Small intestine (tissue), 16 donors: Measurements from ENCODE around the gene SMIM36. TPM values are rescaled to one million over a fixed set of nuclear protein-coding genes. Genes with fewer than 3 reads are reported as not detected.

Experiments used
- DNase-seq, 2 donors: peaks; one replicate each; pipeline versions ENCODE4 v3.0.0 to v3.0.0-alpha.2; 2013
- FAIRE-seq: peaks from 2 replicates; lab custom pipeline; 2012; peaks lifted over from hg19 to GRCh38; lab: Jason Lieb, UNC
- H3K27ac ChIP-seq, 3 donors: one replicate each; pipeline ENCODE4 v1.5.1; 2013; ENCODE audit warnings: low read length in 2 of 3, mild to moderate bottlenecking in 2 of 3, control low read depth in 1 of 3, inconsistent platforms in 1 of 3, low read depth in 1 of 3, moderate library complexity in 1 of 3
- H3K27me3 ChIP-seq, 3 donors: one replicate each; pipeline ENCODE4 v1.6.1; 2013; ENCODE audit warnings: low read length in 3 of 3, inconsistent platforms in 1 of 3; ENCODE audit not compliant: control insufficient read depth in 3 of 3, insufficient read depth in 3 of 3
- H3K36me3 ChIP-seq, 3 donors: one replicate each; pipeline ENCODE4 v1.6.1; 2013; ENCODE audit warnings: low read length in 3 of 3, inconsistent platforms in 1 of 3, low read depth in 1 of 3, mild to moderate bottlenecking in 1 of 3, moderate library complexity in 1 of 3; ENCODE audit not compliant: control insufficient read depth in 3 of 3, insufficient read depth in 2 of 3
- H3K4me1 ChIP-seq, 3 donors: one replicate each; pipeline ENCODE4 v1.6.1; 2013; ENCODE audit warnings: low read length in 2 of 3, inconsistent platforms in 1 of 3, low read depth in 1 of 3, mild to moderate bottlenecking in 1 of 3, moderate library complexity in 1 of 3; ENCODE audit not compliant: control insufficient read depth in 3 of 3, insufficient read depth in 2 of 3
- H3K4me3 ChIP-seq, 3 donors: one replicate each; pipeline ENCODE4 v1.5.1; 2013; ENCODE audit warnings: low read length in 3 of 3, control low read depth in 1 of 3, inconsistent platforms in 1 of 3, low read depth in 1 of 3, mild to moderate bottlenecking in 1 of 3, moderate library complexity in 1 of 3
- H3K9me3 ChIP-seq, 2 donors: one replicate each; pipeline ENCODE4 v1.6.1; 2013; ENCODE audit warnings: low read depth in 1 of 2, low read length in 1 of 2; ENCODE audit not compliant: control insufficient read depth in 2 of 2, insufficient read depth in 1 of 2
- WGBS, 3 donors: extraction: QIAGEN DNeasy Blood & Tissue Kit; methylation state at CpG; one replicate each; pipeline ENCODE4 v1.1.7; 2013; 5-methylcytosine and 5-hydroxymethylcytosine counted together
- long read RNA-seq, 10 donors: transcript quantifications; one replicate each; lab custom pipeline, GENCODE V29; 2026
- polyA plus RNA-seq, 4 donors: library from polyadenylated mRNA; stranded (reverse) in 3 of 4; unstranded in 1 of 4; fragments of 200-250 nt in 3 of 4; fragments of 120-200 nt in 1 of 4; gene quantifications; one replicate each; pipeline versions ENCODE4 v1.2.1 to v1.2.3, GENCODE V29; 2013
- donor health status: healthy with polysubstance abuse.
- donor health status: control.
- donor health status: control.
- donor health status: Bipolar disorder and iron deficiency.
- donor health status: healthy.

The SMIM36 gene
- not detected for polyA plus RNA-seq
- long read RNA-seq, donor 1 = 0 reads
- long read RNA-seq, donor 2 = 0 reads
- long read RNA-seq, donor 3 = 0 reads
- long read RNA-seq, donor 4 = 0 reads
- long read RNA-seq, donor 5 = 0 reads
- long read RNA-seq, donor 6 = 0 reads
- long read RNA-seq, donor 7 = 0 reads
- long read RNA-seq, donor 8 = 0 reads
- long read RNA-seq, donor 9 = 0 reads
- long read RNA-seq, donor 10 = 0 reads

DNA sequence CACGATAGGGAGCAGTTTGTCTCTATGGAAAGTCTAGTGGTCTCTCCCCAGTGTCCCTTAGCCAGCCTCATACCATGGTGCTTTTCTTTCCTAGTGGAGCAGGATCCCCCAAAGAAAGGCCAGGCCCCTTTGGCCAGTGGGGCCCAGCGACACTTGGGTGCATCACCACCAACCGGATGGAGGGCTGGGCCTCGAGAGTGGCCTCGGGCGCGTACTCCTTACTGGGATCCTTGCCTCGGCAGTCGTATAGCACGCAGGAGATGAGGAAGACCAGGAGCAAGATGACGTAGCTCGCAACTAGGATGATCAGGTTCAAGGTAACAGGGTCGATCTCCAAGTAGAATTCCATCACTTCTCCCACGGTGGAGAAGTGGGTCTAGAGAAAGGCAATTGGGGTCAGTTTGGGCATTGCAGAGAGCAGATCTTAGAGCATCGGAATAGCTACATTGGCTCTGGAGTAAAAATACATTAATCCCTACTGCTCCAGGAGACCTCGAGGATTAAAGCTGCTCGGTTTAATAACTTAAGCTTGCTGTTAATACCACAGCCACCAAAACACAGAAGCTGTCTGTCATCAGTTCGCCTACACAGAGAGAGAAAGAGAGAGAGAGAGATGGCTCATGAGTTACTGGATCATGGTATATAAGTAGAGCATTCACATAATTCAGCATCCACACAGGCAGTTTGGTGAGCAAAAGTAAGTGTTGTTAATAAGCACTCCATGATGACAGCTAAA is at the start of gene SMIM36:
SMIM36 (minus strand) TSS at position 467 of the 736 bp plus-strand sequence.
- DNase-seq = no peak
- H3K36me3 ChIP-seq = no peaks in the 10 kb centered on the region
- no peaks in the 10 kb centered on the region for H3K4me1 ChIP-seq
- no peaks in the 10 kb centered on the region for H3K9me3 ChIP-seq
- WGBS, 3 donors = 90 to 93% (median 93%) methylated on average over 18 of the region's 18 CpGs
- no peak for FAIRE-seq
- H3K27me3 ChIP-seq = no peaks in the 10 kb centered on the region
- no peak within 1 kb of the TSS for H3K4me3 ChIP-seq
- H3K27ac ChIP-seq = no peak within 1 kb of the TSS

DNA sequence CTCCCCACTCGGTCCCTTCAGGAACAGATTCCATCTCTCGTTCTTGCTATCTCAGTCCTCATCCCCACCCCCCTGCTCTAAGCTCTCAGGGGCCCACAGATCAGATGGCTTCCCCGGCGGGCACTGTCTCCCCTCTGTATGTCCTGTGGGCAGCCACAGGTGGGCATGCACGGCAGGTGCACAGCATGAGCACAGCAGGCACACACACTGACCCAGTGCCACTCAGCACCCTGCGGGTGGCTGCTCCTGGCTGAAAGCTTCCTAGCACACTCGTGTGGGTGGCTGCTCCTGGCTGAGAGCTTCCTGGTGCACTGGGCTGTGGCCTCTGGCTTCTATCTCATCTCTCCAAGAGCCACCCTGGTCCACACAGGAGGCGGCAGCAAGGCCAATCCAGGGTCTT is 44.5 kb upstream of the SMIM36 start:
- DNase-seq = no peak
- WGBS, 3 donors = 65 to 88% (median 78%) methylated on average over 8 of the region's 8 CpGs
- Histone ChIP-seq H3K27ac (no peak overlapping the region), H3K27me3 (no peaks in the 10 kb centered on the region), H3K36me3 (no peaks in the 10 kb centered on the region), H3K9me3 (no peaks in the 10 kb centered on the region), H3K4me1 (no peaks in the 10 kb centered on the region), H3K4me3 (no peak overlapping the region)
- FAIRE-seq = no peak

DNA sequence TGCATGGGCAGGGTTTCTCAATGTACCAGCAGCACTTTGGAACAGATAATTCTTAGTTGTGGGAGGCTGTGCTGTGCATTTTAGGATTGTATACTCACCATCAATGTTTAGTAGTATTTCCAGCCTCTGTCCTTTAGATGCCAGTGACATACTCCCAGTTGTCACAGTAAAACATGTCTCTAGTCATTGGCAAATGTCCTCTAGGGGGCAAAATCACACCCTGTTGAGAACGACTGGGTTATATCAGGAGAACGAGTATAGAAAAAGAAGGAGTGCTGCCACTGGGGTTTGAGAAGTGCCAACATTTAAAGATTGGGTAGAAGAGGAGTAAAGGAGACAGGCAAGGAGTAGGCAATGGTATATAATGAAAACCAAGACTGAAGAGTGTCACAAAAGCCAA is 37.9 kb upstream of the SMIM36 start:
- H3K4me1 ChIP-seq = no peaks in the 10 kb centered on the region
- no peak for FAIRE-seq
- H3K27ac ChIP-seq = no peak overlapping the region
- no peak for DNase-seq
- no peaks in the 10 kb centered on the region for H3K9me3 ChIP-seq
- H3K27me3 ChIP-seq = no peaks in the 10 kb centered on the region
- no peak overlapping the region for H3K4me3 ChIP-seq
- 35 to 52% (median 42%) methylated on average over 2 of the region's 2 CpGs for WGBS, 3 donors
- no peaks in the 10 kb centered on the region for H3K36me3 ChIP-seq

GRCh38 chr17:55546991-55547664 is 35.9 kb upstream of the SMIM36 start:
- Histone ChIP-seq H3K4me1 (no peaks in the 10 kb centered on the region), H3K27me3 (no peaks in the 10 kb centered on the region), H3K9me3 (no peaks in the 10 kb centered on the region), H3K4me3 (no peak overlapping the region), H3K27ac (no peak overlapping the region), H3K36me3 (no peaks in the 10 kb centered on the region)
- 79 to 91% (median 83%) methylated on average over 1 of the region's 1 CpG for WGBS, 3 donors
- no peak for DNase-seq
- FAIRE-seq = no peak

DNA sequence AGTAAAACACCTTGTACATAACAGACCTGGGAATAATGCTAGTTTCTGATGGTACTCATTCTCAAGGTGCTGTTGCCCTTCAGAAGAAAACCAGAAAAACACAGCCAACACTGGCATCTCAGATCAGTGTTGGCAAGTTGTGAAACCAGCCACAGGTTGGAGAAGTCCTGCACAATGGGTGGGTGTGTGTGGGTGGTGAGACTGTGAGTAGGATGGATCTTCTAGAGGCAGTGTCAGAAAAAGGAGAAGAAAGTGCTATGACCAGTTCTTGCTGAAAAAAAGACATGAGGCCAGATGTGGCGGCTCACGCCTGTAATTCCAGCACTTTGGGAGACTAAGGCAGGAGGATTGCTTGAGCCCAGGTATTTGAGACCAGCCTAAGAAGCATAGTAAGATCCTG is 35.2 kb upstream of the SMIM36 start:
- no peaks in the 10 kb centered on the region for H3K4me1 ChIP-seq
- H3K27me3 ChIP-seq = no peaks in the 10 kb centered on the region
- H3K9me3 ChIP-seq = no peaks in the 10 kb centered on the region
- H3K36me3 ChIP-seq = no peaks in the 10 kb centered on the region
- WGBS, 3 donors = 93 to 97% (median 97%) methylated on average over 2 of the region's 2 CpGs
- DNase-seq (no peak), FAIRE-seq (no peak)
- H3K27ac ChIP-seq = no peak overlapping the region
- no peak overlapping the region for H3K4me3 ChIP-seq

DNA sequence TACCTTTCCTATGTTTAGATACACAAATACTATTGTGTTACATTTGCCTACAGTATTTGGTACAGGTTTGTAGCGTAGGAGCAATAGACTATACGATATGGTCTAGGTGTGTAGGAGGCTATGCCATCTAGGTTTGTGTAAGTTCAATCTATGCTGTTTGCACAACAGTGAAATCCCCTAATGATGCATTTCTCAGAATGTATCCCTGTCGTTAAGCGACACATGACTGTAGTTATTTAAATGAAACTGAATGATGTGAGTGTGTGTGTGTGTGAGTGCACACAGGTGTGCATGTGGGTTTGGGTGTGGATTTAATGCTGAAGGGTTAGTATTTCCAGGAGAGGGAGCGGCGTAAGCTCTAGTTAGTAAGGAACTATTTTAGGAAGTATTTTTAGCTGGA is 34.6 kb upstream of the SMIM36 start:
- no peaks in the 10 kb centered on the region for H3K27me3 ChIP-seq
- FAIRE-seq (no peak), DNase-seq (no peak)
- H3K4me3 ChIP-seq = no peak overlapping the region
- 77 to 85% (median 82%) methylated on average over 6 of the region's 6 CpGs for WGBS, 3 donors
- H3K4me1 ChIP-seq = no peaks in the 10 kb centered on the region
- no peak overlapping the region for H3K27ac ChIP-seq
- no peaks in the 10 kb centered on the region for H3K9me3 ChIP-seq
- H3K36me3 ChIP-seq = no peaks in the 10 kb centered on the region

GRCh38 chr17:55543709-55544108 is 32.5 kb upstream of the SMIM36 start:
- Histone ChIP-seq H3K9me3 (no peaks in the 10 kb centered on the region), H3K36me3 (no peaks in the 10 kb centered on the region), H3K4me3 (no peak overlapping the region), H3K27ac (no peak overlapping the region), H3K4me1 (no peaks in the 10 kb centered on the region), H3K27me3 (no peaks in the 10 kb centered on the region)
- FAIRE-seq (no peak), DNase-seq (no peak)

DNA sequence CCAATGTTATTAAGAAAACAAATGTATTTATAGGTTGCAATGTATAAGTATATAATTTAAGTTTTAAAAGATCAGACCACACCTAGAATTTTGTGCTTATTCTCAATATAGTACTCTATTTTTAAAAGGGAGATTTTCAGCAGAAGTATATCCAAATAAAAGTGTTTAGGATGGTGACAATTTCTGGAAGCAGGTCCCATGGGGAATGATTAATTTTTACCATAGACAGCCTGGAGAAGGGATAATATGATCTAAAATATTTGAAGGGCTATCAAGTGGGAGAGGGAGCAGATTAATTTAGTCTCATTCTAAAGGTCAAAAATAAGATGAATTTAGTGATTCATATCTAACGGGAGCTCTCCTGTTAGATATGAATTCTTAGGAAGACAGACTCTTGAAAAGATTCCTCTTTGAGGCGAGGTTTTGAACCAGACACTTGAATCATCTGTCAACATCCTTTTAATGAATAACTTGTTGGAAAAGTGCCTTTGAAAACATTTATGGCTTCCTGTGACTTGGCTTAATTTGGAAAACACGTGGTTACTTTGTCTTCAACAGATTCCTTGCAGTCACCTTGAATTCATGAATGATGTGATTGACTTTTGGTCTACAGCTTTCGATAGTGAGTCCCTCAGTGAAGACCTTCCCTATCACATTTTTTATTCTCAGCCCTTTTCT is 29.3 kb upstream of the SMIM36 start:
- WGBS, 3 donors = 20 to 34% (median 31%) methylated on average over 4 of the region's 4 CpGs
- H3K27ac ChIP-seq = no peak overlapping the region
- FAIRE-seq (no peak), DNase-seq (no peak)
- H3K4me1 ChIP-seq = no peaks in the 10 kb centered on the region
- no peaks in the 10 kb centered on the region for H3K27me3 ChIP-seq
- H3K9me3 ChIP-seq = no peaks in the 10 kb centered on the region
- no peak overlapping the region for H3K4me3 ChIP-seq
- no peaks in the 10 kb centered on the region for H3K36me3 ChIP-seq
